ENCODE data around the gene KHDRBS1.
"Not testable (repeated sequence)": the region's sequence is repeated elsewhere in the genome, so short reads cannot be mapped to it uniquely, and the experiment has no call there.

Gene KHDRBS1

DNA sequence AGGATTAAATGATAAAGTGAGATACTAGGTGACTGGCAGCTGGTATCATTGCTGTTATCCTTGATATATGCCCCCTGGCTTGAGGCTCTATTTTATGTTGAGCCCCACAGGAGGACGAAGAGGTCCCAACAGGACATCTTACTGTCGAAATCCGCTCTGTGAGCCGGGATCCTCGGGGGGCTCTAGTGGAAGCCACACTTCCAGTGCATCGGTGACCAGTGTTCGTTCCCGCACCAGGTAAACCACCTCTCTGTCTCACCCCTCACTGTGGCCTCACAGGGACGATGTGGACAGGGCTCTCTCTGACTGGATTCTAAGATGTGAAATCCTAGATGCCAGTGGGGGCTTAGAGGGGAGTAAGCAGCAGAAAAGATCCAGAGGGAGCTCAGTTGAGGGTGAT, 61.2 kb downstream of the KHDRBS1 start:
- in situ Hi-C loops (cut with HindIII; ENCODE audit: low pct_unique_long_range_greater_than_20kb, low sequenced_read_pairs), result no loop called here
- DNase-seq (ENCODE audit: low read depth in 1 of 2, low spot score in 1 of 2), result no peak
- TF ChIP-seq JUND (IDR thresholded peaks at IDR 0.05; ENCODE audit: low read depth), result no peak

DNA sequence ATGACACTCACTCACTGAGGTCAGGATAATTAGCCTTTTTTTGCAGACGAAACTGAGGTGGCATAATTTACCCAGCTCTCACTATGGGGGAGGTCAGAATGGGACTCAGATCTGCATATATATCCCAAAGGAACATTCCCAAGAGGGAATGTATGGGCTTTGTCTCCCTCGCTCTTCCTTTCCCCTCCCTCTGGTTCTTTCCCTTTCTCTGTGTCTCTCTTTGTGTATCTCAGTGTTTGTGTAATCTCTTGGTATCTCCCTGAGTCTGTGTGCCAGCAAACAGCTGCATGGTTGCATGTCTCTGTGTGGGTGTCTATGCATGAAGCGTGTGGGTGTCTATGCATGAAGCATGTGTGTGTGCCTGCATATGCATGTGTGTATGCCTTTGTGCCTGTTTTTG, 63.8 kb downstream of the KHDRBS1 start:
- in situ Hi-C loops (cut with HindIII; ENCODE audit: low pct_unique_long_range_greater_than_20kb, low sequenced_read_pairs), result no loop called here
- TF ChIP-seq JUND (IDR thresholded peaks at IDR 0.05; ENCODE audit: low read depth), result no peak
- DNase-seq (ENCODE audit: low read depth in 1 of 2, low spot score in 1 of 2), result no peak

DNA sequence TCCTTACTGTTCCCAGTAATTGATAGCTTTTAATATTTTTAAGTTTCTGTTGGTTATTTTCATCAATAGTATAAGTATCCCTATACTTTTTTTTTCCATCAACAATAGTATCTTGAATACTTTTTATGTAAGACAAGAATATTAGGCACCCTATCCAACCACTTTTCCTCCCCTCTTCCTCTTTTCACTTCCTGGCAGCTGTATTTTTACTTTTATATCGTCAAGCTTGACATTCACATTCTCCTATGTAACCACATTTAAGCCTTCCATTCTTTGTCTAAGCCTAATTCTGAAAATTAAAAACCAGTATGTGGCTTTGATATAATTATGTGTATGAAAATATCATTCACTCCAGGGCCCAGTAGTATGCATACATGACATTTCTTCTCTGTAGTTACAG, 68.4 kb downstream of the KHDRBS1 start:
- TF ChIP-seq JUND (IDR thresholded peaks at IDR 0.05; ENCODE audit: low read depth), result no peak
- in situ Hi-C loops (cut with HindIII; ENCODE audit: low pct_unique_long_range_greater_than_20kb, low sequenced_read_pairs), result no loop called here
- DNase-seq (ENCODE audit: low read depth in 1 of 2, low spot score in 1 of 2), result no peak

DNA sequence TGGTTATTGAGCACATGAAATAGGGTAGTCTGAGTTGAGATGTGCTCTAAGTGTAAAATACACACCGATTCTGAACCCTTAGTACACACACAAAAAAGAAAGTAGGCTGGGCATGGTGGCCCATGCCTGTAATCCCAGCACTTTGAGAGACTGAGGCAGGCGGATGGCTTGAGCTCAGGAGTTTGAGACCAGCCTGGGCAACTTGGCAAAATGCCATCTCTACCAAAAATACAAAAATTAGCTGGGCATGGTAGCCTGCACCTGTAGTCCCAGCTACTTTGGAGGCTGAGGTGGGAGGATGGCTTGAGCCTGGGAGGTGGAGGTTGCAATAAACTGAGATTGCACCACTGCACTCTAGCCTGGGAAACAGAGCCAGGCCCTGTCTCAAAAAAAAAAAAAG, 72.7 kb downstream of the KHDRBS1 start:
- in situ Hi-C loops (cut with HindIII; ENCODE audit: low pct_unique_long_range_greater_than_20kb, low sequenced_read_pairs); DNase-seq (ENCODE audit: low read depth in 1 of 2, low spot score in 1 of 2): not testable (repeated sequence)

DNA sequence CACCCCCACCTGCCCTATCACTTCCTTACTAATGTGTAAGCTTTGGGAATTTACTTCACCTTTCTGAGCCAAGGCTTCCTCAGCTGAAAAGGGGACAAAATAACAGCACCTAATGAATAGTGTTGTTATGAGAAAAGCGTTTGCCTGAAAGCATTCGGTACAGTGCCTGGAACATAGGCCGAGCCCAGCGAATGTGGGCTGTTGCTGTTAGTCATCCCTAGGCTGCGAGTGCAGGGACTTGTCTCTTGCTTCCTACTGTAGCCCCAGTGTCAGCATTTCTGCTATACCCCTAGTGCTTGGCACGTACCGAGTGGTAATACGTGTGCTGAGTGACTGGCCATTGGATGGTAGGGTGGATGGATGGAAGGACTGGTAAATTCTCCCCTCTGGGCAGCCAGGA, 77.5 kb downstream of the KHDRBS1 start:
- DNase-seq (ENCODE audit: low read depth in 1 of 2, low spot score in 1 of 2), result no peak
- TF ChIP-seq JUND (IDR thresholded peaks at IDR 0.05; ENCODE audit: low read depth), result no peak
- in situ Hi-C loops (cut with HindIII; ENCODE audit: low pct_unique_long_range_greater_than_20kb, low sequenced_read_pairs), result no loop called here

DNA sequence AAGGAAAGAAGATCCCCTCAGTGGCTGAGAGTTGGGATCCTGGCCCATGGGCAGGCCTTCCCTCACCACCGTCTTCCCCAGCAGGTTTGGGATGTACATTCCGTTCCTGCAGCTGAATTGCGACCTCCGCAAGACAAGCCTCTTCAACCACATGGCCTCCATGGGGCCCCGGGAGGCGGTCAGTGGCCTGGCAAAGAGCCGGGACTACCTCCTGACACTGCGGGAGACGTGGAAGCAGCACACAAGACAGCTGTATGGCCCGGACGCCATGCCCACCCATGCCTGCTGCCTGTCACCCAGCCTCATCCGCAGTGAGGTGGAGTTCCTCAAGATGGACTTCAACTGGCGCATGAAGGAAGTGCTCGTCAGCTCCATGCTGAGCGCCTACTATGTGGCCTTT, 77.9 kb downstream of the KHDRBS1 start:
- TF ChIP-seq JUND (IDR thresholded peaks at IDR 0.05; ENCODE audit: low read depth), result no peak
- in situ Hi-C loops (cut with HindIII; ENCODE audit: low pct_unique_long_range_greater_than_20kb, low sequenced_read_pairs), result no loop called here
- DNase-seq (ENCODE audit: low read depth in 1 of 2, low spot score in 1 of 2), result no peak
